Glomerular visceral epithelial cell (primary cell): ENCODE results near the gene CDC45.
A peak's percentile ranks its signal among the peaks of the same experiment; 100 is the strongest.
"Not testable (repeated sequence)": the region's sequence is repeated elsewhere in the genome, so short reads cannot be mapped to it uniquely, and the experiment has no call there.

Experiments
- DNase-seq: peaks from one replicate; pipeline ENCODE4 v3.0.0-alpha.2; 2016; ENCODE audit errors: extremely low spot score

The CDC45 gene

DNA sequence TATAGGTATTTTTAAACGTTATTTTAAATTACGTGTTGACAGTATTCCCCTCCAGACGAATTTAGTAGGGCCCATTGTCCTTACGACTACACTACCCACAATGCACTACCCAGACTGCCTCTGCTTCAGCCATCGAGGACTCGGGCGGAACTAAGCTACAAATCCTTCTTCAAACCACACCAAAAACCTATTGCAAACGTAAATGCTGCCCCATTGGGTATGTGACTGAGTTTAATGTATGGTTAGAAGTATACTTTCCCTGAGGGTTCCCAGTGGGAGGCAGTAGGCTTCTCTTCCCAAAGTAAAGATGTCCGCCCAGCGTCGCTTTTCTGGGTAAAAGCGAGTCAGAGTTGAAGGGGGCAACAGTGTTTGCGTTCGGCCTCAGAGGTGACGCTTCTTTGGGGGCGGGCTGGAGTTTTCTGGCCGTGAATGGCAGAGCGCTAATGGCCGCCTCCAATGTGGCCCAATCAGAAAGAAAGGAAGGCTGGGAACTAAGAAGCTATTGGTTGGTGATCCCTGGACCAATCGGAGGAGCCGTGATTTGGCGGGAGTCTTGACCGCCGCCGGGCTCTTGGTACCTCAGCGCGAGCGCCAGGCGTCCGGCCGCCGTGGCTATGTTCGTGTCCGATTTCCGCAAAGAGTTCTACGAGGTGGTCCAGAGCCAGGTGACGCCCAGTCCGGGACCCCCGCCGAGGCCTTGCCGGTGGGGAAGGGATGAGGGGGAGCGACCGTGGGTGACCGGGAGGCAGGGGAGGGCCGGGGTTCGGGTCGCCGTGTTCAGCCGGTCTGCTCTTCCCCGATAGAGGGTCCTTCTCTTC, at the start of gene CDC45:
Gene CDC45 (plus strand): TSS at position 566 of the 818 bp plus-strand sequence. CDS start 49 bp downstream, at position 615.
- peak; percentile 96 for DNase-seq

DNA sequence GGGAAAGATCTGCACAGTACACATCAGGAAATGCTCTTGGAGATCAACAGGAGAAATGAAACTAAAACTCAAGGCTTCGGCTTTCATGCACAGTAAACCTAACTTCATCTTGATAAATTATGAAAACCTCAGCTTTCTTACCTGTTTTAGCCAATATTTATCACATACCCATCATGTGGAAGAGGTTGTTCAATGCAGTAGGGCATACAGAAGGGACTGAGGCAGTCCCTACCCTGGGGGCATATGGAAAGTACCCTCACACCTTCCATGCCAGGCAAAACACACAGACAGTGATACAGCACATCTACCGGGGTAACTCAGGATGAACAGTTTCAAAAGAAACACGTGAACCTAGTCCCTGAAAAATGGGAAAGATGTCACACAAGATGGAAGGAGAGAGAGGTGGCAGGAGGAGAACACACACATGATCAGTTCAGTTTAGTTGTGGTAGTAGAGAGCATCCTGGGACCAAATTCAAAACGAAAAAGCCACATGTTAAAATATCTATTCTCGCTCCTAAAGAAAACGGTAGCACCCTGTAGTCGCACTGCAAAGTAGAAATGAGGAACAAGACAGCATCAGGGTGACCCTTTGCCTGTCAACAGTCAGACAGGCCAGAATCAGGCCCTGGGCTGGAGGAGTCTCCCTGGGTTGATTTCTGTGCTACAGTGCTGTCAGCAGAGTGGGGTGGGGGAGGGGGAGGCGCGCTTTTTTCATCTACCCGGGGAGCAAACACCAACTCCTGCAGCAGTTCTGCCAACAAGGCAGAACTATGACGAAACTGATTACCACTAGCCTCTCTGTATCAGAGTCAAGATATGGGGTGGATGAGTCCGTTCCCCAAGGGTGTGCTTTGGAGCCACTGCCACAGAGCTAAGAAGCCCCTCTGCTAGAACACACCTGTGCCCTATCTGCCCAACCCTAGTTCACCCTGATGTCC, 49.5 kb upstream of the CDC45 start:
- DNase-seq, result peak; percentile 28

- DNase-seq, result peak; percentile 27
Observed at GRCh38 chr22:19430890-19431541, 48.7 kb upstream of the CDC45 start.

DNA sequence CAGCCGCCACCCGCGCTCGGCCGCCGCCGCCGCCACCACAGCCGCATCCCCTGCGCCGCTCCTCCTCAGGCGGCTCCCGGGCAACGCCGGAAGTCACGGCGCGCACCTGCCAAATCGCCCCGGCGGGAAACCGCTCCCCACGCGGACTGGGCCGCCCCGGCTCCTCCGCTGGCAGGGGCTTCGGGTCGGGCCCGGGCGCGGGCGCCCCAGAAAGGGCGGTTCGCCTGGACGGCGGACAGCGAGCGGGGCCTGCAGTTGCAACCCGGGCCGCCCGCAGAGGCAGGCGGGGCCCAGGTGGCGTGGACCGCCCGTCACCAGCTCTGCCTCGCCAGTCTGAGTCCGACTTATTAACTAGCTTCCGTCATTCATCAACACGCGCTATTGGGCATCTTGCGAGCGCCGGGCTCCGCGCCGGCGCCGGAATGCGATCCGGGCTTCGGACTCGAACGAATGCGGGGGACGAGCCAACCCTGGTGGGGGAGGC, 48.0 kb upstream of the CDC45 start, which contains the start of gene HIRA:
Gene HIRA (minus strand): TSS at position 85 of the 484 bp plus-strand sequence. CDS start 257 bp downstream, outside the sequence.
- peak; percentile 74 for DNase-seq

DNA sequence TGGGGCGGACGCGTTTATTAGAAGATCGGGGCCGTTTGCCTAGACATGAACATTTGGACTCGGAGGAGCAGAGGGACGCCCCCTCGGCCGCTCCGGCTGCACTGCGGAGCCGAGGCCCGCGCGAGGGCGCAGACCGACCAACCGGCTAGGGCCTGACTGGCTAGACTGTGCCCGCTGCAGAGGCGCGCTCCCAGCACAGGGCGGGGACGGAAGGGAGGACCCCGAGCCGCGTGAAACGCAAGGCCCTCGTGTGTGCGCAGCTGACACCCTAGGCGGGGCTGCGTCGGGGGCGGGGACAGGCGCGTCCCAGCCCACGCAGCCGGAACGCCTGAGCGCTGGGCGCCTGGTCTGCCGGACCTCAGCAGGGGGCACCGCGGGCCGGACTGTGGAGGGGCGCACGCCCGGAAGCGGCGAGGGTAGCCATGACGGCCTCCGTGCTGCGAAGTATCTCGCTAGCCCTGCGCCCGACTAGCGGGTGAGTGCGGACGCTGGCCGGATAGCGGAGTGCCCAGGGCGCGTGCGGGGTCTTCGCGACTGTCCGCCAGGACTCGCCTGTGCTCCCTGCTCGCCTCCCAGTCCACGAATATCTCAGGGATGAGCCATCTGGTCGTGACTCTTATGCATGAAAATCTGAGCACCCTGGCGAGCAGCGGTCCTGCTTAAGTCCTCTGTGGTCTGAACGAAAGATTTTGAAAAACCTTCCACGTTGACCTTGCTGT, 47.4 kb upstream of the CDC45 start, which contains the start of gene MRPL40:
Gene MRPL40 (plus strand): TSS at position 413 of the 719 bp plus-strand sequence. CDS start 10 bp downstream, at position 423.
- peak; percentile 92 for DNase-seq

DNA sequence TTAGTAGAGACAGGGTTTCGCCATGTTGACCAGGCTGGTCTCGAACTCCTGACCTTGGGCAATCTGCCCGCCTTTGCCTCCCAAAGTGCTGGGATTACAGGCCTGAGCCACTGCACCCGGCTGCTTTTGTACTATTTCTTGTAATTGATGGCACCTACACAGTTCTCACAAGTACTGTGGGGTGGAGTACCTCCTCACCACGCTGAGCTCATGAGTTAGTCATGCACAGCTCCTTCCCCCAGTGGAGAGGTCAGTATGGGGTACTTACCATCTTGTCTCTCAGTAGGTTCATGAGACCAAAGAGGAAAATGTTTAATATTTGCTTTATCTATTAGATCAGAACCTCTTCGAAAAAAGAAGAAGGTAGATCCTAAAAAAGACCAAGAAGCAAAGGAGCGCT, 45.3 kb upstream of the CDC45 start:
- peak; percentile 24 for DNase-seq

DNA sequence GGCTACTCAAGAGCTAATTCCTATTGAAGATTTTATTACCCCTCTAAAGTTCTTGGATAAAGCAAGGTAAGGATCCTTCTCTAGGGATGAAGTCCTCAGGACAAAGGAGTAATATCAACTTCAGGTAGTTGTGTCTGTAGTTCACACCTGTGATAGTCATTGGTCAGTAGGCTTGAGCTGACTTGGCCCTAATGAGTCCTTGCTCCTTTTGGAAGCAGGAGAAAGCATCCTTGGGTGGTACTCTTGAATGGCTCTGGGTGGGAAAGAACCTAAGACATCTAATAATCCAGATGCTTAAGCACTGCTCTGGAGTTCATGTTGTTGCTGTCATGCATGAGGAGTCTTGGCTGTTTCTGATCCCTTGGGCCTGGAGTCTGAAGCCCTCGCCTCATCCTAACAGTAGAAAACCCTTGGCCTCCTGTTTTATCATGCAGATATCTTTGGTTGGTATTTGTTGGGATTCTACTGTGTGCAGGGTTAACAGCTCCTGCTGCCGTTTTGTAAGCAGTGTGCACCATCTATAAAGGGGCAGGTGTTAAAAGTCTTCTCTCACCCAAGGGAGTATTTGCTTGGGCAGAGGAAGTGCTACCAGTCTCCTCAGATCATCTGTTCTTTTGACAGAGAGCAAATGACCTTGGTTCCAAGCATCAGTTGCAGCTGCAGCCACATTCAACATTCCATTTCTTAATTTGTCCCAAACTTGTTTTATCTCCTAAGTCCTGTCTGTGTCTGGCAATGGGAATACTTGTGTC, 44.7 kb upstream of the CDC45 start:
- no peak for DNase-seq

- DNase-seq, result not testable (repeated sequence)
Observed at GRCh38 chr22:19436444-19437161, 43.1 kb upstream of the CDC45 start.

DNA sequence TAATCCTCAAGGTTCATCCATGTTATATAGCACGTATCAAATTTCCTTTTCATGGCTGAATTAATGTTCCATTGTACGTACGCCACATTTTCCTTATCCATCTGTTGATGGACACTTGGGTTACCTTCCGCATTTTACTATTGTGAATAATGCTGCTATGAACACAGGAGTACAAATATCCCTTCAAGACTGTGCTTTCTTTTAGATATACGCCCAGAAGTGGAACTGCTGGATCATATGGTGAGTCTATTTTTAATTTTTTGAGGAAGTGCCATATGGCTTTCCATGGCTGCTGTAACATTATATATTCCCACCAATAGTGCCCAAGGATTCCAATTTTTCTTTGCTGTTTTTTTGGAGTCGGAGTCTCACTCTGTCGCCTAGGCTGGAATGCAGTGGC, 41.4 kb upstream of the CDC45 start:
- no peak for DNase-seq

DNA sequence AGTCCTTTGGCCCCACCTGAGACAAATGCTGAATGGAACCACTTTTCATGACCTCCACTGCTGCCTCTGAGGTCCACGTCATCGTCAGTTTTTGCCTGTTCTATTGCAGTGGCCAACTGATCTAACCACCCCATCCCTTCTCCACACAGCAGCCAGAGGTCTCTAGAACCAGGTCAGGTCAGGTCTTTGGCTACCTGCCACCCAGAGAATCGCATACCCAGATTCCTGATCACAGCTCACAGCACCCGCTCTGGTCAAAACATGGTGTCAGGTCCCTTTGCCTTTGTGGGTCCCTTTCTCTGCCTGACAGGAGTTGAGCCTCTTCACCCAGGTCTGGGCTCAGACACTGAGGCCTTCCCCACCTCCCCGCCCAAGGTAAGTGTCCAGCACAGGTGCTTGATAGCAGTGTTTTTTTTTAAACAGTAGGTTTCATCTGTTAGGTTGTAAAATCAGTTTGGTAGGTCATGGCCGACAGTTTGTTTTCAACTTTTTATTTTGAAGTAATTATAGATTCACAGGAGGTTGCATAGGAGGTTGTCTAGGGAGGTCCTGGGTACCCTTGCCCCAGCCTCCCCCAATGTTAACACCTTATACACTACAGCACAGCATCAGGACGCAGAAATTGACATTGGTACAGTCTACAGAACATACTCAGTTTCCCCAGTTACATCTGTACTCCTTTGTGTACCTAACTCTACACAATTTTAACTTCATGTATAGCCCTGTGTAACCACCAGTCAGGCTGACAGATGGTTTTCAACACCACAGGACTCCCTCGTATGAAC, 39.1 kb upstream of the CDC45 start:
- DNase-seq, result no peak

- no peak for DNase-seq
Observed at GRCh38 chr22:19442166-19442565, 37.6 kb upstream of the CDC45 start.

DNA sequence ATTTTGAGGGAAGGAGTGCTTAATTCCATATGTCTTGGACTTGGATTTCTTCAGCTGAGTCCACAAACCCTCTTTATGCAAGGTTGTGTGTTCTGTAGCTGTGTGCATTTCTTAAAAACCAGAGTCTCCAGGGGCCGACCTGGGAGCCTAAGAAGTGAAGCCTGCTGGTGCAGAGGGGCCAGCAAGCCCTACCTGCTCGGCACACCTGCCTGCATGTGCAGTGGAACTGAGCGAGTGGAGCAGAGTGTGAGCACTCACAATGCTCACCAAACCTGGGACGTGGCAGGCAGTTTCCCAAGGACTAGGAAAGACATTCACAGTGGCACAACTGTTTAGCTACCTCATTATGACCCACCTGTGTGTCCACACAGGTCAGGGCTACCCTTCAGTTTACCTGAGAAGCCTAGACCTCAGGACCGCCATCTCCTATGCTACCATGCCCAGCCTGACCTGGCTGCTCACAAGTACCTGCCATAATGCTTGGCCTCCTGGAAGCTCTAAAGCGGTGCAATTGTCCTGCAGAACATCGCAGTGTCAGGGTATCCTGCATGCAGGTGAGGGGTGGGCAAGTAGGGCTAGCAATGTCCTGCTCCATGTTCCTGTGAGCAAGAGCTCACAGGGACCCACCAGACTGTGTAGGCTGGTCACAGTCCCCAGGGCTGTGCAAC, 36.0 kb upstream of the CDC45 start:
- DNase-seq, result no peak

GRCh38 chr22:19445279-19445982, 34.3 kb upstream of the CDC45 start:
- DNase-seq, result not testable (repeated sequence)

- no peak for DNase-seq
Observed at GRCh38 chr22:19446603-19447329, 33.0 kb upstream of the CDC45 start.

DNA sequence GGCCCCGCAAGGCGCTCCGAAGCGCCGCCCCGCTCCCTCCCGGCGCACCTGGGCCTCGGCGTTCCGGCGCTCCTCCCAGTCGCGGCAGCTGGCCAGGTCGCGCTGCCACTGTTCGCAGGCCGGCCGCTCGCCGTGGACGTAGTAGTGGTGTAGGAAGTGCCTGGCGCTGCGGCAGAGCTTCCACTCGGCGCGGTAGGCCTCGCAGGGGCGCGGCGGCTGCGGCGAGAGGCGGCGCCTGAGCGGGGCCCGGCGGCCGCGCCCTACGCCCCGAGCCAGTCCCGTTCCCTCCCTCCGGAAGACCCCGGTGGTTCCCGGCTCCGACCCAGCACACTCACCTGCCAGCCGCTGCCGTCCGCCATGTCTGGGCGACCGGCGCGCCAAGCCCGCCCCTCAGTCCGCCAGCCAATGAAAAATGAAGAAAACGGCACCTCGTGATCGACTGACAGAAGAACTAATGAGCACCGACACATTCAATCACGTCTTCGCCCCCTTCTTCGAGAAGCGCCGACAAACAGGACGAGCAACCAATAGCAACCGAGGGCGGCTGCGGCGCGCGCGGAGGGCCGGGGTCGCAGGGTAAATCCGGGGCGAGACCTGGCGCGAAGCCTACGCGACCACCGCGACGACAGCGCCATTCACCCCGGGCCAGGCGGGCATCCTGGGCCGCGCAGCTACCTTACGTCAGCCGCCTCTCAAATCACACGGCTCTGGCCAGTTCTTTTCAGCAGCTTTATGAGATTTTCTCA, 32.2 kb upstream of the CDC45 start, which contains the start of gene C22orf39:
Gene C22orf39 (minus strand): TSS at position 382 of the 746 bp plus-strand sequence. CDS start 23 bp downstream, at position 359.
- DNase-seq, result peak; percentile 89

GRCh38 chr22:19448076-19448607, 31.6 kb upstream of the CDC45 start:
- DNase-seq, result peak; percentile 50
